ENCODE measurements around the gene ZNF70. TPM values are rescaled to one million over a fixed set of nuclear protein-coding genes. Genes with fewer than 3 reads are reported as not detected.

ZNF70 gene
- total and polyA plus RNA-seq, 2 experiments from 2014 or later, result 2.3 to 5.2 TPM

DNA sequence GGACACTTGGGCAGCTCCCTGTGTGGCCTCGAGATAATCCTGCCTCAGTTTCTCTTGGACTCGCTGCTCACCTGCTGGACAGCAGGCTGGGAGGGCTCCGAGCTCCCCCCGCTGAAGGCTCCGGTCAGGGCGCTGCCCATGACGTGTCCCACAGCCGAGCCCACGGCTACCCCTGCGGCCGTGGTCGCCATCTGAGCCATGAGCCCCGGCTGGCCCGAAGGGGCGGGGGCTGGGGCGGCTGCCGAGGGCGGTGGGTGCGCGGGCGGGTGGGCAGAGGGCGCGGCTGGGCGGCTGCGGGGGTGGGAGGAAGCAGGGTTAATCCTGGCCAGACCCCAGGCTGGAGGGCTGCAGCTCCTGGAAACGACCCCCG, 16.4 kb upstream of the ZNF70 start:
- Histone ChIP-seq H3K79me2 (peaks cover 2% of the 10 kb centered on the region), H2AFZ (peak overlapping the region; percentile 99), H3K27me3 (no peaks in the 10 kb centered on the region), H3K27ac (peak overlapping the region; percentile 86), H4K20me1 (ENCODE audit: insufficient read depth, poor library complexity, severe bottlenecking) (no peaks in the 10 kb centered on the region), H3K4me1 (ENCODE audit: insufficient read depth) (peaks cover 23% of the 10 kb centered on the region), H3K36me3 (replicated peaks; ENCODE audit: insufficient read depth, low read depth) (no peaks in the 10 kb centered on the region), H3K9me3 (ENCODE audit: low read depth) (no peaks in the 10 kb centered on the region), H3K4me2 (peak overlapping the region; percentile 99), H3K9me2 (replicated peaks; ENCODE audit: insufficient read depth) (no peaks in the 10 kb centered on the region), H3K4me3 (peak overlapping the region; percentile 85)
- TF ChIP-seq, protein P1, sequence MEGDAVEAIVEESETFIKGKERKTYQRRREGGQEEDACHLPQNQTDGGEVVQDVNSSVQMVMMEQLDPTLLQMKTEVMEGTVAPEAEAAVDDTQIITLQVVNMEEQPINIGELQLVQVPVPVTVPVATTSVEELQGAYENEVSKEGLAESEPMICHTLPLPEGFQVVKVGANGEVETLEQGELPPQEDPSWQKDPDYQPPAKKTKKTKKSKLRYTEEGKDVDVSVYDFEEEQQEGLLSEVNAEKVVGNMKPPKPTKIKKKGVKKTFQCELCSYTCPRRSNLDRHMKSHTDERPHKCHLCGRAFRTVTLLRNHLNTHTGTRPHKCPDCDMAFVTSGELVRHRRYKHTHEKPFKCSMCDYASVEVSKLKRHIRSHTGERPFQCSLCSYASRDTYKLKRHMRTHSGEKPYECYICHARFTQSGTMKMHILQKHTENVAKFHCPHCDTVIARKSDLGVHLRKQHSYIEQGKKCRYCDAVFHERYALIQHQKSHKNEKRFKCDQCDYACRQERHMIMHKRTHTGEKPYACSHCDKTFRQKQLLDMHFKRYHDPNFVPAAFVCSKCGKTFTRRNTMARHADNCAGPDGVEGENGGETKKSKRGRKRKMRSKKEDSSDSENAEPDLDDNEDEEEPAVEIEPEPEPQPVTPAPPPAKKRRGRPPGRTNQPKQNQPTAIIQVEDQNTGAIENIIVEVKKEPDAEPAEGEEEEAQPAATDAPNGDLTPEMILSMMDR (IDR thresholded peaks at IDR 0.05; ENCODE audit: poor library complexity), result no peak
- no peak for TF ChIP-seq EZH2 (IDR thresholded peaks at IDR 0.05; ENCODE audit: borderline replicate concordance)
- no peak for TF ChIP-seq EZH2phosphoT487 (IDR thresholded peaks at IDR 0.05; ENCODE audit: low read depth, severe bottlenecking, unreplicated experiment)
- WGBS (ENCODE audit: low lambda C conversion rate, missing lambda C conversion rate), result 10% methylated on average over 13 of the region's 27 CpGs
- DNase-seq (ENCODE audit: low spot score), result no peak

DNA sequence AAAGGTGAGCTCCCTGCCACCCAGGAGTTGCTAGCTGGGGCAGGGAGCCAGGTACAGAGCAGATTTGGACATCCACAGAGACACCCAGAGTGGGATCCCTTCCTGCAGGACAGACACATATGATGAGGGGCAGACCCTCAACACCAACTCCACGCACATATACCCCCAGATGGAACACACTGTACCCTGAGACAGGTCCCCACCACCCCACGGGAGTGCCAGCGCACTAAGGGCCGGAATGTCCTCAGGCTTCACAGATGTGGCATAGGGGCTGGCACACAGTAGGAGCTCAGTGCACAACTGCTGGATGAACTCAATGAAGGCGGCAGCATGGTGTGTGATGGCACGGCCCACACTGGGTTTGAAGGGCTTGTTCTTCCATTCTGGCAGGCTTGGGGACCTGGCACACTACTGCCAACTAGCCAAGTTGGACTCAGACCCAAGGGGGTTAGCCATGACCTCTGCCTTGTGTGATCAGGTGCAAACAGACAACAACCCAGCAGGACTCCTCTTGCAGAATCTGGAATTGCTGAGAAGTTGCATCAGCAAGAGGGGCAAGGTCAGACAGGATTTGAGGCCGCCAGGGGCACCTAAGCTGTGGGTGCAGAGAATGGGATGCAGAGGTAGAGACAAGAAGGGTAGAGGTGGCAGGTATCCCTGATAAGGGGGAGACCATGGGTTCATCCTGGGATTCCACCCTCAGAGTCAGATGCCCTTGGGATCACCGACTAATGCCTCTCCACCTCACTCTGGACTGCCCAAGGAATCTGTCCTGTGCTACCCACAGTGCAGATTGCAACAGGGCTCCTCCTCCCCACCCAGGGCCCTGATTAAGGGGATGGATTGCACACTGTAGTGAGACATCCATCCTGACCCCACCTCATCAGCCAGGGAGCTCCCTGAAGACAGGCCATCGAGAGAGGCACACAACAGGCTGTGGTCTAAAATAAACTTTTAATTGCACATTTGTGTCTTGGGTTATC, 14.3 kb upstream of the ZNF70 start:
- peaks cover 2% of the 10 kb centered on the region for H3K79me2 ChIP-seq
- H4K20me1 ChIP-seq (ENCODE audit: insufficient read depth, poor library complexity, severe bottlenecking), result no peaks in the 10 kb centered on the region
- no peaks in the 10 kb centered on the region for H3K27me3 ChIP-seq
- no peak overlapping the region for H3K4me2 ChIP-seq
- no peaks in the 10 kb centered on the region for H3K36me3 ChIP-seq (replicated peaks; ENCODE audit: insufficient read depth, low read depth)
- TF ChIP-seq, protein P1 (IDR thresholded peaks at IDR 0.05; ENCODE audit: poor library complexity), result no peak
- TF ChIP-seq EZH2phosphoT487 (IDR thresholded peaks at IDR 0.05; ENCODE audit: low read depth, severe bottlenecking, unreplicated experiment) (no peak), EZH2 (IDR thresholded peaks at IDR 0.05; ENCODE audit: borderline replicate concordance) (no peak)
- DNase-seq (ENCODE audit: low spot score), result no peak
- no peaks in the 10 kb centered on the region for H3K9me3 ChIP-seq (ENCODE audit: low read depth)
- H3K27ac ChIP-seq, result no peak overlapping the region
- no peak overlapping the region for H3K4me3 ChIP-seq
- no peak overlapping the region for H2AFZ ChIP-seq
- no peaks in the 10 kb centered on the region for H3K9me2 ChIP-seq (replicated peaks; ENCODE audit: insufficient read depth)
- H3K4me1 ChIP-seq (ENCODE audit: insufficient read depth), result peaks cover 19% of the 10 kb centered on the region
- 92% methylated on average over 9 of the region's 9 CpGs for WGBS (ENCODE audit: low lambda C conversion rate, missing lambda C conversion rate)

DNA sequence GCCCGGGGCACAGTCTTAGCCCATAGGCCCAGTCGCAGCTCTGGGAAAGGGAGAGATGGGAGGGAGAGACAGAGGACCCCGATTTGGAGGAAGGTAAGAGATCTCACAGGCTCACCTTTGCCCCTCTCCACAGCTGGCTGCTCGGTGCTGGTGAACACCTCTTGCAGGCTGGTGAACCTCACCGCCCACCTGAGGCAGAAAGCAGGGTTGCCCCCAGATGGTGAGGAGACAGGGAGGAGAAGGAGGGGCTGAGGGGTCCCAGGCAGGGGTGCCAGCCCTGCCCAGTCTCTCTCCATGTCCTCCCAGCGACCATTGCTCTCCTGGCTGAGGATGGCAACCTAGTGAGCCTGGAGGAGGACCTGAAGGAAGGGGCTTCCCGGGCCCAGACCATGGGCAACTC, 13.0 kb upstream of the ZNF70 start:
- H3K4me2 ChIP-seq, result peak overlapping the region; percentile 53

More for the DNA sequence above, 13.0 kb upstream of the ZNF70 start:
- WGBS (ENCODE audit: low lambda C conversion rate, missing lambda C conversion rate), result 86% methylated on average over 7 of the region's 7 CpGs
- Histone ChIP-seq H3K27ac (no peak overlapping the region), H3K9me2 (replicated peaks; ENCODE audit: insufficient read depth) (no peaks in the 10 kb centered on the region), H3K79me2 (peaks cover 2% of the 10 kb centered on the region), H3K27me3 (no peaks in the 10 kb centered on the region), H3K4me1 (ENCODE audit: insufficient read depth) (peaks cover 16% of the 10 kb centered on the region), H4K20me1 (ENCODE audit: insufficient read depth, poor library complexity, severe bottlenecking) (no peaks in the 10 kb centered on the region), H2AFZ (no peak overlapping the region), H3K9me3 (ENCODE audit: low read depth) (no peaks in the 10 kb centered on the region), H3K36me3 (replicated peaks; ENCODE audit: insufficient read depth, low read depth) (no peaks in the 10 kb centered on the region), H3K4me3 (no peak overlapping the region)
- TF ChIP-seq, protein P1 (IDR thresholded peaks at IDR 0.05; ENCODE audit: poor library complexity), result no peak
- no peak for TF ChIP-seq EZH2 (IDR thresholded peaks at IDR 0.05; ENCODE audit: borderline replicate concordance)
- TF ChIP-seq EZH2phosphoT487 (IDR thresholded peaks at IDR 0.05; ENCODE audit: low read depth, severe bottlenecking, unreplicated experiment), result no peak
- DNase-seq (ENCODE audit: low spot score), result no peak

All from hepatocyte (in vitro differentiated cells).